ENCODE measurements around the gene ZIM2. TPM values are rescaled to one million over a fixed set of nuclear protein-coding genes. Genes with fewer than 3 reads are reported as not detected.

ZIM2 gene
- 1 to 10 TPM in 3 of 4 donors, under 1 TPM in 1; 0.67 to 6.5 (median 1.8) TPM for total RNA-seq

- TF ChIP-seq CTCF (IDR thresholded peaks at IDR 0.05) (no peak), POLR2A (IDR thresholded peaks at IDR 0.05) (peak in 1 of 2 donors; percentile 82)
- WGBS, 2 donors: 39 to 56% methylated on average over 31 to 37 of the region's 49 CpGs
- Histone ChIP-seq H3K4me3 (replicated peaks in 1 of 3) (peak within 1 kb of the TSS in 2 of 3 donors; percentile 3 to 48), H3K27ac (peak within 1 kb of the TSS in 2 of 3 donors; percentile 54 to 59), H3K4me1 (peaks cover 0 to 3% of the 10 kb centered on the region in 2 donors), H3K9me3 (no peaks in the 10 kb centered on the region), H3K36me3 (no peaks in the 10 kb centered on the region), H3K27me3 (no peaks in the 10 kb centered on the region)
- peak; percentile 71 to 84 for DNase-seq
- intact Hi-C loops (cut with DNase I): no loop called here
Observed at GRCh38 chr19:56840451-56841192, at the start of gene ZIM2, which contains the start of gene PEG3. Gene ZIM2 (minus strand): TSS chr19:56840726. CDS start chr19:56824277, 16,449 bp downstream. Gene PEG3 (minus strand): TSS chr19:56840726. CDS start chr19:56824655, 16,071 bp downstream.

- Histone ChIP-seq H3K27me3 (no peaks in the 10 kb centered on the region), H3K4me1 (no peaks in the 10 kb centered on the region), H3K9me3 (no peaks in the 10 kb centered on the region), H3K4me3 (replicated peaks in 1 of 3) (no peak overlapping the region), H3K36me3 (no peaks in the 10 kb centered on the region), H3K27ac (no peak overlapping the region)
- no peak for DNase-seq
- TF ChIP-seq CTCF (IDR thresholded peaks at IDR 0.05): no peak
- no peak for TF ChIP-seq POLR2A (IDR thresholded peaks at IDR 0.05)
- WGBS, 2 donors: 23 to 38% methylated on average over 7 to 13 of the region's 14 CpGs
- intact Hi-C loops (cut with DNase I): no loop called here
Observed at GRCh38 chr19:56885173-56885985, 44.9 kb upstream of the ZIM2 start.

GRCh38 chr19:56884441-56884840, 43.9 kb upstream of the ZIM2 start:
- H3K9me3 ChIP-seq: no peaks in the 10 kb centered on the region
- WGBS, 2 donors: 66 to 67% methylated on average over 5 of the region's 5 CpGs
- no peak for DNase-seq
- intact Hi-C loops (cut with DNase I): no loop called here
- H3K36me3 ChIP-seq: no peaks in the 10 kb centered on the region
- TF ChIP-seq POLR2A (IDR thresholded peaks at IDR 0.05) (no peak), CTCF (IDR thresholded peaks at IDR 0.05) (no peak)
- no peaks in the 10 kb centered on the region for H3K27me3 ChIP-seq
- no peak overlapping the region for H3K4me3 ChIP-seq (replicated peaks in 1 of 3)
- no peaks in the 10 kb centered on the region for H3K4me1 ChIP-seq
- H3K27ac ChIP-seq: no peak overlapping the region

GRCh38 chr19:56880592-56881190, 40.2 kb upstream of the ZIM2 start:
- intact Hi-C loops (cut with DNase I): no loop called here
- DNase-seq: no peak
- H3K27me3 ChIP-seq: no peaks in the 10 kb centered on the region
- no peak for TF ChIP-seq CTCF (IDR thresholded peaks at IDR 0.05)
- no peak for TF ChIP-seq POLR2A (IDR thresholded peaks at IDR 0.05)
- 77 to 83% methylated on average over 5 of the region's 5 CpGs for WGBS, 2 donors
- no peaks in the 10 kb centered on the region for H3K36me3 ChIP-seq
- no peak overlapping the region for H3K4me3 ChIP-seq (replicated peaks in 1 of 3)
- no peaks in the 10 kb centered on the region for H3K9me3 ChIP-seq
- H3K4me1 ChIP-seq: no peaks in the 10 kb centered on the region
- H3K27ac ChIP-seq: no peak overlapping the region
